HL-60 (cell line): ENCODE measurements around the gene EP300.

Experiments
- CTCF ChIP-seq: IDR thresholded peaks from one replicate; pipeline ENCODE4 v1.5.1; 2011; ENCODE audit warnings: low read length, control low read depth, inconsistent platforms; ENCODE audit not compliant: insufficient read depth
- GABPA ChIP-seq: IDR thresholded peaks from 2 replicates; pipeline ENCODE4 v1.6.1; 2012; ENCODE audit warnings: low read depth
- POLR2AphosphoS5 ChIP-seq: IDR thresholded peaks from 2 replicates; pipeline ENCODE4 v1.6.1; 2012; ENCODE audit warnings: low read depth
- REST ChIP-seq: IDR thresholded peaks from 2 replicates; pipeline ENCODE4 v1.6.1; 2012; ENCODE audit warnings: low read depth; ENCODE audit not compliant: insufficient replicate concordance

GRCh38 chr22:41052661-41053490, 39.5 kb upstream of the EP300 start:
- TF ChIP-seq REST = no peak
- no peak for TF ChIP-seq CTCF
- no peak for TF ChIP-seq POLR2AphosphoS5
- TF ChIP-seq GABPA = no peak
